DND-41 (cell line): ENCODE data around the gene ANKRD40CL.

Source experiments
- ATAC-seq: fragments of 200-7000 bp; cut with Tn5 transposase; 3 replicates; pipeline ENCODE4 v1.9.1; 2021; ENCODE audit warnings: low read depth; ENCODE audit not compliant: insufficient read depth
- DNase-seq: peaks from one replicate; pipeline ENCODE4 v3.0.0-alpha.2; 2020
- H2AFZ ChIP-seq: 2 replicates; pipeline ENCODE4 v1.6.0; 2012; ENCODE audit warnings: low read depth, low read length
- H3K27ac ChIP-seq: 2 replicates; pipeline ENCODE4 v1.5.1; 2012; ENCODE audit warnings: low read length, inconsistent platforms
- H3K27me3 ChIP-seq: fragments of 200-600 bp; sonication (generic); 2 replicates; pipeline ENCODE4 v1.6.0; 2012; ENCODE audit warnings: low read length, mild to moderate bottlenecking, inconsistent platforms; ENCODE audit not compliant: insufficient read depth, poor library complexity
- H3K36me3 ChIP-seq: 2 replicates; pipeline ENCODE4 v1.5.1; 2012; ENCODE audit warnings: low read length, inconsistent platforms; ENCODE audit not compliant: insufficient read depth
- H3K4me1 ChIP-seq: 2 replicates; pipeline ENCODE4 v1.5.1; 2012; ENCODE audit warnings: mild to moderate bottlenecking, low read length; ENCODE audit not compliant: insufficient read depth
- H3K4me2 ChIP-seq: 2 replicates; pipeline ENCODE4 v1.6.0; 2012; ENCODE audit warnings: mild to moderate bottlenecking, moderate library complexity, low read length, inconsistent platforms; ENCODE audit not compliant: insufficient read depth
- H3K4me3 ChIP-seq, 2 experiments: fragments of 200-600 bp in 1 of 2; shearing (Covaris generic) in 1 of 2; 2 replicates each; pipeline ENCODE4 v1.5.1; 2012 to 2016; ENCODE audit warnings: inconsistent platforms in 2 of 2, low read length in 2 of 2, mild to moderate bottlenecking in 2 of 2, low read depth in 1 of 2, moderate library complexity in 1 of 2
- H3K79me2 ChIP-seq: 2 replicates; pipeline ENCODE4 v1.6.0; 2012; ENCODE audit warnings: low read length, inconsistent platforms; ENCODE audit not compliant: insufficient read depth
- H3K9ac ChIP-seq: 2 replicates; pipeline ENCODE4 v1.6.0; 2012; ENCODE audit warnings: low read depth, mild to moderate bottlenecking, inconsistent platforms, low read length, moderate library complexity
- H3K9me3 ChIP-seq: 2 replicates; pipeline ENCODE4 v1.5.1; 2012; ENCODE audit warnings: low read length, moderate library complexity, mild to moderate bottlenecking, inconsistent platforms; ENCODE audit not compliant: insufficient read depth, severe bottlenecking
- H4K20me1 ChIP-seq: 2 replicates; pipeline ENCODE4 v1.6.0; 2012; ENCODE audit warnings: low read length; ENCODE audit not compliant: insufficient read depth
- EZH2 ChIP-seq: IDR thresholded peaks from 3 replicates; pipeline ENCODE4 v1.6.1; 2012; ENCODE audit warnings: borderline replicate concordance, low read depth, mild to moderate bottlenecking, moderate library complexity, low read length, inconsistent platforms; ENCODE audit not compliant: severe bottlenecking
- TF ChIP-seq, protein P1 (sequence below): IDR thresholded peaks from 2 replicates; pipeline ENCODE4 v1.5.1; 2012; ENCODE audit warnings: borderline replicate concordance, low read length, moderate library complexity, mild to moderate bottlenecking; ENCODE audit not compliant: poor library complexity, severe bottlenecking; ENCODE audit errors: extremely low read depth

The ANKRD40CL gene

DNA sequence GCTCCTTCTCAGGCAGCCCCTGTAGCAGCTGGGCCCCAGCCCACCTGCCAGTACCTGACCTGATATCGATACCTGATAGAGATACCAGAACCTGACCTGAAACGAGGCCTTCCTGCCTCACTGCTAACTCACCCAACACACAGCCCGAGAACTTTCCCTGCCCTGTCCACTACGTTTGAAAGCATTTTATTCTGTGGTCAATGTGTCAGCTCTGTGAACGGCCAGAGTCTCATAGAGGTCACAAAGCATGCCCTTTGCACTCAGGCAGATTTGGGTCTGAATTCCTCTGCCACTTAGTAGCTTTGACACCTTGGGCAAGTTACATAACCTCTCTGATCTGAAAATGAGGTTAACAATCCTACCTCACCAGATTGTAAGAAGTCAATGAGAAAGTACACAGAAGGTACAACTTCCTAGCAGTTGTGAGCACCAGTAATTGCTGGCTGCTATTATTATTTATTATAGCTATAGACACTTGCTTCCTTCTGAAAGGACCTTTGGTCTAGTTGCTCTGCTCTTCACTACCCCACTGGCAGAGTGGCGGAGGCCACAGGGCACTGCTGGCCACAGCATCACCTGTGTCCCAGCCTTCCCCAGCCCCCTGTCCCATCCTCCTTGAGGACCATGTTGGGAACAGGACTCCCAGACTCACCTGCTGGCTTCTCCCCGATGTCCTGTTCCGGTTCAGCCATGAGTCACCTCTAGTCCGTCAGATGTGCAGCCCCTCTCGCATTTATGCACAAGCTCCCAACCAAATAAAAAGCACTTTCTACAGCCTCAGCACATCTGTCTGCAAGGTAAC, 895 bp downstream of the ANKRD40CL start:
- TF ChIP-seq, protein P1, sequence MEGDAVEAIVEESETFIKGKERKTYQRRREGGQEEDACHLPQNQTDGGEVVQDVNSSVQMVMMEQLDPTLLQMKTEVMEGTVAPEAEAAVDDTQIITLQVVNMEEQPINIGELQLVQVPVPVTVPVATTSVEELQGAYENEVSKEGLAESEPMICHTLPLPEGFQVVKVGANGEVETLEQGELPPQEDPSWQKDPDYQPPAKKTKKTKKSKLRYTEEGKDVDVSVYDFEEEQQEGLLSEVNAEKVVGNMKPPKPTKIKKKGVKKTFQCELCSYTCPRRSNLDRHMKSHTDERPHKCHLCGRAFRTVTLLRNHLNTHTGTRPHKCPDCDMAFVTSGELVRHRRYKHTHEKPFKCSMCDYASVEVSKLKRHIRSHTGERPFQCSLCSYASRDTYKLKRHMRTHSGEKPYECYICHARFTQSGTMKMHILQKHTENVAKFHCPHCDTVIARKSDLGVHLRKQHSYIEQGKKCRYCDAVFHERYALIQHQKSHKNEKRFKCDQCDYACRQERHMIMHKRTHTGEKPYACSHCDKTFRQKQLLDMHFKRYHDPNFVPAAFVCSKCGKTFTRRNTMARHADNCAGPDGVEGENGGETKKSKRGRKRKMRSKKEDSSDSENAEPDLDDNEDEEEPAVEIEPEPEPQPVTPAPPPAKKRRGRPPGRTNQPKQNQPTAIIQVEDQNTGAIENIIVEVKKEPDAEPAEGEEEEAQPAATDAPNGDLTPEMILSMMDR = no peak
- no peak for TF ChIP-seq EZH2
- H2AFZ ChIP-seq = no peak overlapping the region
- no peak overlapping the region for H3K27ac ChIP-seq

GRCh38 chr17:50765454-50766221, 1.7 kb downstream of the ANKRD40CL start:
- Histone ChIP-seq H2AFZ (no peak overlapping the region), H3K36me3 (no peaks in the 10 kb centered on the region), H3K4me1 (no peaks in the 10 kb centered on the region), H3K9me3 (no peaks in the 10 kb centered on the region), H3K4me2 (no peak overlapping the region), H3K27ac (no peak overlapping the region), H3K79me2 (no peaks in the 10 kb centered on the region), H3K27me3 (peaks cover 15% of the 10 kb centered on the region), H3K4me3 (no peak overlapping the region), H4K20me1 (peaks cover 5% of the 10 kb centered on the region; the same call in 1 of the 2 replicates), H3K9ac (no peak overlapping the region)
- ATAC-seq (no peak), DNase-seq (no peak)
- TF ChIP-seq EZH2 = no peak
- TF ChIP-seq, protein P1 = no peak

More for the DNA sequence above, 895 bp downstream of the ANKRD40CL start:
- Histone ChIP-seq H3K79me2 (no peaks in the 10 kb centered on the region), H3K27me3 (peaks cover 15% of the 10 kb centered on the region), H3K9me3 (no peaks in the 10 kb centered on the region), H4K20me1 (peaks cover 5% of the 10 kb centered on the region; the same call in 1 of the 2 replicates), H3K4me3 (no peak overlapping the region), H3K36me3 (no peaks in the 10 kb centered on the region), H3K4me2 (no peak overlapping the region), H3K9ac (no peak overlapping the region), H3K4me1 (no peaks in the 10 kb centered on the region)
- no peak for ATAC-seq
- DNase-seq = no peak

GRCh38 chr17:50764734-50765149, 2.6 kb downstream of the ANKRD40CL start:
- H2AFZ ChIP-seq = no peak overlapping the region
- peaks cover 15% of the 10 kb centered on the region for H3K27me3 ChIP-seq
- H3K79me2 ChIP-seq = no peaks in the 10 kb centered on the region
- H3K36me3 ChIP-seq = no peaks in the 10 kb centered on the region
- H4K20me1 ChIP-seq = peaks cover 5% of the 10 kb centered on the region; the same call in 1 of the 2 replicates
- DNase-seq = no peak
- TF ChIP-seq EZH2 = no peak
- TF ChIP-seq, protein P1 = no peak
- no peak overlapping the region for H3K9ac ChIP-seq
- H3K4me3 ChIP-seq = no peak overlapping the region
- no peaks in the 10 kb centered on the region for H3K4me1 ChIP-seq
- ATAC-seq = no peak
- no peak overlapping the region for H3K27ac ChIP-seq
- no peaks in the 10 kb centered on the region for H3K9me3 ChIP-seq
- H3K4me2 ChIP-seq = no peak overlapping the region
